HG03442 (cell line): Measurements from ENCODE around the gene GPAT2.
"Not testable (repeated sequence)": the region's sequence is repeated elsewhere in the genome, so short reads cannot be mapped to it uniquely, and the experiment has no call there.

Experiments
- ATAC-seq: cut with Tn5 transposase; IDR thresholded peaks from one replicate; pipeline ENCODE4 v1.9.1; 2021; ENCODE audit warnings: mild to moderate bottlenecking, moderate library complexity; ENCODE audit not compliant: unreplicated experiment

The GPAT2 gene

GRCh38 chr2:96024336-96025193, 10.2 kb downstream of the GPAT2 start:
- no peak for ATAC-seq

DNA sequence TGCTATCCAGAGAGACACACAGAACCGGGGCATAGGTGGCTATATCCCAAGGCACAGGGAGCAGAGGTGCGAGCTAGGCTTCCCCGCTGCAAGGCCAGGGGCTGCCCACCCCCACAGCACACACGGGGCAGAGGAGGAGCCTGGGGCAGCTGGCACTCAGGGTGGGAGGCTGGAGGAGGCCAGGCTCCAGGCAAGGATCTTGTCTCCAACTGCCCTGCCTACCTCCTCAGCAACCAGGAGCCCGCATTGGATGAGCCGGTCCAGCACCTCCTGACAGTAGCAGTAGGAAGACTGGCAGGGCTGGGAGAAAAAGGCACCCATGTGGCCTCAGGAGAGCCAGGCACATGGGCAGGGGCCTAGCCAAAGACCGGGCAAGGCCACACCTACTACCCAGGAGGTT, 11.0 kb downstream of the GPAT2 start:
- ATAC-seq = not testable (repeated sequence)

DNA sequence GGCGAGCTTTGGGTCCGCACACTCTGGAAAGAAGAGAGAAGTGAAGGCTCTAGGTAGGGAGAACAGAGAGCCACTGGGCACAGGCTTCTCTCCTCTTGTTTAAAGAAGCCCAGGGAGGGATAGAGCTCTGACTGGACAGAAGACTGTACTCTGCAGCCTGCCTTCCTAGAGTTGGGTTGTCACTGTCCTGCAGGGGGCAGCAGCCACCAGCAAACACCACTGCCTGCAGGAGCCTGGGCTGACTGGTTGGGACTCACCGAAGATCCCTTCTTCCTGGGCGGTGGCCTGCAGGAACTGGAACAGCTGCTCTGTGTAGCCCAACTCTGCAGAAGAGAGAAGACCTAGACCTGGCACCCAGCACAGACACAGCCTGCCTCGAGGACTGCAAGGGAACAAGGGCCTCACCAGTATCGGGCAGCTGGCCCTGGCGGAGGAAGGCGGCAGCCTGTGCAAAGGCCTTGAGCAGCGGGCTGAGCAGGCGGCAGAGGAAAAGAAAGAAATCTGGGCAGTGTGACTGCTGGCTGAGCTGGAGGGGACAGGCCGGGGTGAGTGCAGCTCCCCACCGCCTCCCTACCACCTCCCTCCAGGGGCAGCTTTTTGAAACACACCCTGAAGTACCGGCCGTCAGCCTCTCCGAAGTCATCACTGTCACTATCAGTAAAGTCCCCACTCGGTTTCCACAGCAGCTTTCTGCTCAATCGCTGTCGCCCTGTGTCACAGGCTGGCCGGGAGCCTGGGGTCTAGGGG, 11.8 kb downstream of the GPAT2 start:
- peak; percentile 81 for ATAC-seq

GRCh38 chr2:96022126-96022525, 12.6 kb downstream of the GPAT2 start:
- not testable (repeated sequence) for ATAC-seq

DNA sequence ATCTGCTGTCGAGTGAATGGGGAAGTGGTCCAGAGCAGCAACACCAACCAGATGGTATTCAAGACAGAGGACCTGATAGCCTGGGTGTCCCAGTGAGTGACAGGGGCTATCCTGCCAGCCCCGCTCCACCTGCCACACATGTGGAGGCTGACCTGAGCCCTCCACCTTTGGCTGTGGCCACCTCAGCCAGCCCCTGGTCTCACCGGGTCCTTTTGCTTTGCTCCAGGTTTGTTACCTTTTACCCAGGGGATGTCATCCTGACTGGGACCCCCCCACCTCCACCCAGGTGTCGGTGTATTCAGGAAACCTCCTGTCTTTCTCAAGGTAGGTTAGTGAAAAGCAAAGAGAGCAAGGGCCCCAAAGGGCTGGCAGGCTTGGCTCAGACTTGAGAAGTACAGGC, 13.6 kb downstream of the GPAT2 start:
- not testable (repeated sequence) for ATAC-seq

DNA sequence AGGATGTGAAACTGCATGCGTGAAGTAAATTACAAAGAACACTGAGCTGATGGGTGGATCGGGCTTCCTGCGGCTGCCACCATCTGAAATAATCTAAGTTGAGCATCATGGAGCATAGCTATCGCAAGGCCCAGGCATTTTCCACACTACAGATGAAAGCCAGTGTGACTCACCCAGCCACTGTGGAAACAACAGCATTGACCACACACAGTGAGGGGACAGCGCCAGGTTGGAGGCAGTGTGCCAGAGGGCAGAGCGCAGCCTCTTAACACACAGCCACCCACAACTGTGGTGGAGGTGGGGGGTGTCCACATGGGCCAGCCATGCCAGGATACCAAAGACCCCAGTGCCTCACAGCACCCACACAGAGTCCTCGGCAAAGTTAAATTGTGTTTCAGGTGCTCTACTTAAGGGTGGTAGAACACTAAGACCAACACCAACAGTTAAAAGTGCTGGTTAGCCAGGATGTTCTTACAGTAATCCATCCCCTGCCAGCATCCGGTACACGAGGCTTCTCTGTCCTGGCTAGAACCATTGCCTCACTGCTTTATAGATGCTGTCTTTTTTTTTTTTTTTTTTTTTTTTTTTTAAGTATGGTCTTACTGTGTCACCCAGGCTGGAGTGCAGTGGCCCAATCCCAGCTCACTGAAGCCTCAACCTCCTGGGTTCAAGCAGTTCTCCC, 14.7 kb downstream of the GPAT2 start:
- ATAC-seq = not testable (repeated sequence)

GRCh38 chr2:96016321-96016720, 18.4 kb downstream of the GPAT2 start:
- ATAC-seq = not testable (repeated sequence)

GRCh38 chr2:96012792-96013264, 21.9 kb downstream of the GPAT2 start:
- not testable (repeated sequence) for ATAC-seq

DNA sequence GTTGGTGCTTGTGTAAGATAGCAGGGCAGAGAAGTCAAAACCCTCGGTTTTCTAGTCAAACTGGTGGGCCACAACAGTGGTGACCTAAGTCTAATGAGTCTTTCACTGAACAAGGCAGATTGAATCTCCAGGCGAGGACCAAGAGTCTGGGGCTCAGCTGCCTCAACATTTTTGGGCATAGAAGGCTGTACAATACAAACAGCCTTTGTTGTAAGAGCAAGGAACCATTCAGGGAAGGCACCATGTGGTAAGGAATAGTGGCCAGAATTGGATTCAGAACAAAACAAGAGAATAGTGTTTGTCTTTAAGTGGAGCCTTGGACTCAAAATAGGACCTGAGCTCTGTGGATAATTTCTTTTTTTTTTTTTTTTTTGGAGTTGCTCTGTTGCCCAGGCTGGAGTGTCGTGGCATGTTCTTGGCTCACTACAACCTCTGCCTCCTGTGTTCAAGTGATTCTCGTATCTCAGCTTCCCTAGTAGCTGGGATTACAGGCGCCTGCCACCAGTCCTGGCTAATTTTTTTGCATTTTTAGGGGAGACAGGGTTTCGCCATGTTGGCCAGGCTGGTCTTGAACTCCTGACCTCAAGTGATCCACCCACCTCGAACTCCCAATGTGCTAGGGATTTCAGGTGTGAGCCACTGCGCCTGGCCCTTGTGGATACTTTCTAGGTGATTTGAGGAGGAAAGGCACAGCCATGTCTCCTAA, 22.5 kb downstream of the GPAT2 start:
- ATAC-seq = not testable (repeated sequence)

DNA sequence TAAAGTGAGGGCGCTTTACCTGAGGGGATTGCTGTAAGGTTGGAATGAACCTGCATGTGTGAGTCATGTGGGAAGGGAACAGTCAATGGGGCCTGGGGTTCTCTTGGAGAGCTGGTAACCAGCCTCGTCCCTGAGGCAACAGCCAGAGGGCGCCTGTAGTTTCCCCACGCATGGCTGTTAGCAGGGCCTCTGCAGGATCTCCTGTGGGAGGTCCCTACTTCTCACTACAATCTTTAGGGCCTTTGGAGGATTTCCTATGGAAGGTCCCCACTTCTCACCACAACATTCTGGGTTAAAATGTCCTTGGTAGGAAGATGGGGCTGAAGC, 23.6 kb downstream of the GPAT2 start:
- peak; percentile 23 for ATAC-seq

GRCh38 chr2:96010320-96011128, 24.2 kb downstream of the GPAT2 start:
- ATAC-seq = peak; percentile 97

GRCh38 chr2:96009833-96010232, 24.9 kb downstream of the GPAT2 start:
- peak; percentile 3 for ATAC-seq

DNA sequence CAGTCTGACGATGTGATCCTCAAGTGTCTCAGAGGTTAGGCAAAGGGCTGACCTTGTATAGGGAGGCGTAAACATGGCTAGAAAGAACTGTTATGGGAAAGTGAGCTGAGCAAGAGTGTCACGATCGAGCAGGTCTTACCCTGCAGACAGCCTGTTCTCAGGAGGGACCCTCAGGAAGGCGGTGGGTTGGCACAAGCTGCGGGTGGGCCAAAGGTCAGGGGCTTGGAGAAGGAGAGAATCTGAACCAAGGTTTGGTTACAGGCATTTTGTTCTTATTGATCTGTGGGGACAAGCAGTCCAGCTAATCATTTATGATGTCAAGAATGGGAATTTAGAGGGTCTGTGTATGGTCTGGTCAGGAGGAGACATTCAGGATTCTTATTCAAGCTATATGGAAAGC, 26.7 kb downstream of the GPAT2 start:
- ATAC-seq = not testable (repeated sequence)

GRCh38 chr2:96006248-96006647, 28.5 kb downstream of the GPAT2 start:
- not testable (repeated sequence) for ATAC-seq

DNA sequence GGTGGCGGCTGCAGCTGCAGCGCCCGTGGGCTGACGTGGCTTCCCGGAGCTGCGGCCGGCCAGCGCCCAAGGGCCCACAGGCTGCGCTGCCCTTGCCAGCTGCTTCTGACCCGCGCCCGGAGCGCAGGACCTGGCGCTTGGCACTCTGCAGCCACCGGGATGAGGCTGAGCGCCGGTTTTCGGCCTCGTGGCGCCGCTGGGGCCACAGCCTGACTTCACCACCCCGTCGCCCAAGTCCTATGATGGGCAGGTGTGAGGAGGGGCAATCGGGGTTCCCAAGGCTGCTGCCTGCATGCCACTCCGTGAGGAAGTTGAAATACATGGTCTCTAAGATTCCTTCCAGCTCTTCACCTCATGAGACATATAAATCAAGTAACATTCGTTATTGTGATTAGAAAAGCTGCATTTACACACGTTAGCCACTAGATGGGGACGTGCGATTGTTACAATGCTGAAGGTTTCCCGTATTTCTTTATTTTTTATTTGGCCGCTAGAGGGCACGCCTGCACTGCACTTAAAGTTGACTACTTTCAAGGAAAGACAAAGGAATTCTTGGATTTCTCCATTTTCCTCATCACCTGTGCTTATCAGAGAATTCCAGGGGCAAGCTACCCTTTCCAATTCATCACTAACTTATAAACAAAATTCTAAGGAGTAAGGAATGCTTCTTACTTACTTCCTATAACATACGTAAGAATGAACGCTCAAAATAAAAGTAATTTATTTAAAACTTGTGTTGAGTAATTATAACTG, 42.0 kb downstream of the GPAT2 start:
- ATAC-seq = peak; percentile 33

GRCh38 chr2:95992102-95992501, 42.6 kb downstream of the GPAT2 start:
- peak; percentile 41 for ATAC-seq

DNA sequence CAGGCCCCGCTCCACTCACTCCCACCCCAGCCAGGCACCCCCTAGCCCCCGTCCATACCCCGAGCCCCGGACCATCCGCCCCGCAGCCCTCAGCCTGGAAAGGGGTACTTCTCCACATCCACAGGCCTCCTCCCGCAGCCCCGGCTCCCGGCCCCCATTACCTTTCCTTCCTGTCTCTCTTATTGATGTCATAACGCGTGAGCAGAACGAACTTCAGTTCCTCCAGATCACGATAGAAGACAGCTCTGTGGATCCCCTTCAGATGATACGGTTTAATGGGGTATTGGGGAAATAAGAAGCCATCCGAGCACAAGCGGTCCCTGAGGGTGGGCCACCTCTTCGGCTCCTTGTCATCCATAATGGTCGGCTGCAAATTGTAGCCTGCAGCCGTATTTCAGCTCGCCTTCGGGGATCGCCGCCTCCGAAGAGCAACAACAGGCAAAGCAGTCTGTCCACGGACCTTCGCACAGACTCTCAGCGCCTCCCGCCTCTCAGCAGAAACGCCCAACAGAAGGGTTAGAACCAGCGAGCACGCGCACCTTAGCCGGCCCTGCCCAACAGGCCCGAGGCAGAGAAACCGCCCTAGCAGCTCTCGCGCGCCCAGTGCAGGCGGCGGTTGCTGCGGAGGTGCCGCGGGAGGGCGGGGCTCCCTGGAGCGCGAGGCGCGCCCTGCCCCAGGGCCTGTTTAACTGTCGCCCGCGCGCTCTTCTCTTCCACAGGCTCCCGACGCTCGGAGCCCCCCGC, 43.2 kb downstream of the GPAT2 start, which contains the start of gene ANKRD36C:
TSS of gene ANKRD36C (minus strand) at position 474 of the 744 bp plus-strand sequence. CDS start at position 358, 116 bp downstream.
- ATAC-seq = peak; percentile 93

DNA sequence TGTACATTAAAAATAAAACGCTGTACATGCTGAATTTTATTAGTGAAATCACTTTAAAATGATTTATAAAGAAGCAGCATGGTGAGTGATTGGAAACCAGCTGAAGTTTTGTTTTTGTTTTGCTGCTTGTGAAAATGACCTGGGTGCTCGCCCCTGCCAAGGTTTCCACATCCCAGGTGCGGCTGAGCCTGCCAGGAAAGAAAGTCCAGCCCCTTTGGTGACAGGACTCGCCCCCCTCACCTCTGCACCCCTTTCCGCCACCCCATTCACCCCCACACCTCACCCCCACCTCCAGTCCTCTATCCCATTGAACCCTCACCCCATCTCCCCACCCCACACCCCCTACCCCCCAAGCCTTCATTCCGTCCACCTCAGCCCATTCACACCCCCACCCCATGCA, 43.8 kb downstream of the GPAT2 start:
- ATAC-seq = not testable (repeated sequence)
